ENCODE measurements around the gene MAPKBP1. TPM values are rescaled to one million over a fixed set of nuclear protein-coding genes. Genes with fewer than 3 reads are reported as not detected.

Gene MAPKBP1
- polyA plus RNA-seq, 1 donor from 2014 or later: 2.7 TPM

GRCh38 chr15:41794081-41794480, 19.8 kb downstream of the MAPKBP1 start:
- Mint-ChIP-seq H3K4me3 (no peak overlapping the region), H3K27ac (no peak overlapping the region), H3K36me3 (peaks cover 3% of the 10 kb centered on the region), H3K9me3 (no peaks in the 10 kb centered on the region), H3K4me1 (peaks cover 10 to 21% (median 12%) of the 10 kb centered on the region in 3 donors), H3K27me3 (no peaks in the 10 kb centered on the region)

- H3K4me3 Mint-ChIP-seq: no peak overlapping the region
- peaks cover 5 to 18% (median 7%) of the 10 kb centered on the region in 3 donors for H3K4me1 Mint-ChIP-seq
- peak overlapping the region in 1 of 3 donors; percentile 67 for H3K27ac Mint-ChIP-seq
Measured at GRCh38 chr15:41795996-41796856, 21.9 kb downstream of the MAPKBP1 start.

GRCh38 chr15:41797201-41797944, 23.1 kb downstream of the MAPKBP1 start:
- H3K4me3 Mint-ChIP-seq: no peak overlapping the region
- peaks cover 7% of the 10 kb centered on the region for H3K36me3 Mint-ChIP-seq
- H3K27me3 Mint-ChIP-seq: no peaks in the 10 kb centered on the region
- no peaks in the 10 kb centered on the region for H3K9me3 Mint-ChIP-seq
- H3K4me1 Mint-ChIP-seq: peaks cover 2 to 16% (median 5%) of the 10 kb centered on the region in 3 donors
- H3K27ac Mint-ChIP-seq: peak overlapping the region in 1 of 3 donors; percentile 81

More at GRCh38 chr15:41795996-41796856, 21.9 kb downstream of the MAPKBP1 start:
- Mint-ChIP-seq H3K27me3 (no peaks in the 10 kb centered on the region), H3K9me3 (no peaks in the 10 kb centered on the region), H3K36me3 (peaks cover 7% of the 10 kb centered on the region)

GRCh38 chr15:41798607-41799487, 24.6 kb downstream of the MAPKBP1 start:
- Mint-ChIP-seq H3K36me3 (peaks cover 7% of the 10 kb centered on the region), H3K4me1 (peaks cover 0 to 16% (median 5%) of the 10 kb centered on the region in 3 donors), H3K27me3 (no peaks in the 10 kb centered on the region), H3K9me3 (no peaks in the 10 kb centered on the region), H3K27ac (peak overlapping the region in 2 of 3 donors; percentile 70 to 71), H3K4me3 (no peak overlapping the region)

GRCh38 chr15:41799488-41799805, 25.2 kb downstream of the MAPKBP1 start:
- Mint-ChIP-seq H3K9me3 (no peaks in the 10 kb centered on the region), H3K36me3 (peaks cover 7% of the 10 kb centered on the region), H3K27ac (peak overlapping the region in 1 of 3 donors; percentile 70), H3K4me1 (peaks cover 0 to 15% (median 5%) of the 10 kb centered on the region in 3 donors), H3K27me3 (no peaks in the 10 kb centered on the region), H3K4me3 (no peak overlapping the region)

- H3K4me1 Mint-ChIP-seq: peaks cover 0 to 3% (median 2%) of the 10 kb centered on the region in 3 donors
- H3K27me3 Mint-ChIP-seq: no peaks in the 10 kb centered on the region
- H3K4me3 Mint-ChIP-seq: no peak overlapping the region
- H3K9me3 Mint-ChIP-seq: no peaks in the 10 kb centered on the region
- peaks cover 7% of the 10 kb centered on the region for H3K36me3 Mint-ChIP-seq
- H3K27ac Mint-ChIP-seq: no peak overlapping the region
Measured at GRCh38 chr15:41801185-41801584, 26.9 kb downstream of the MAPKBP1 start.

GRCh38 chr15:41801850-41802455, 27.7 kb downstream of the MAPKBP1 start:
- Mint-ChIP-seq H3K9me3 (no peaks in the 10 kb centered on the region), H3K27ac (no peak overlapping the region), H3K4me3 (no peak overlapping the region), H3K4me1 (peaks cover 0 to 2% (median 0%) of the 10 kb centered on the region in 3 donors), H3K36me3 (peaks cover 7% of the 10 kb centered on the region), H3K27me3 (no peaks in the 10 kb centered on the region)

- no peaks in the 10 kb centered on the region for H3K27me3 Mint-ChIP-seq
- no peak overlapping the region for H3K4me3 Mint-ChIP-seq
- H3K4me1 Mint-ChIP-seq: no peaks in the 10 kb centered on the region
- H3K27ac Mint-ChIP-seq: no peak overlapping the region
- H3K9me3 Mint-ChIP-seq: no peaks in the 10 kb centered on the region
- peaks cover 7% of the 10 kb centered on the region for H3K36me3 Mint-ChIP-seq
Measured at GRCh38 chr15:41804361-41804760, 30.1 kb downstream of the MAPKBP1 start.

GRCh38 chr15:41804916-41805666, 30.8 kb downstream of the MAPKBP1 start:
- Mint-ChIP-seq H3K27ac (no peak overlapping the region), H3K36me3 (peaks cover 7% of the 10 kb centered on the region), H3K9me3 (no peaks in the 10 kb centered on the region), H3K4me3 (no peak overlapping the region), H3K4me1 (peaks cover 0 to 3% (median 0%) of the 10 kb centered on the region in 3 donors), H3K27me3 (no peaks in the 10 kb centered on the region)

- H3K36me3 Mint-ChIP-seq: peaks cover 4% of the 10 kb centered on the region
- H3K4me3 Mint-ChIP-seq: no peak overlapping the region
- no peak overlapping the region for H3K27ac Mint-ChIP-seq
- no peaks in the 10 kb centered on the region for H3K9me3 Mint-ChIP-seq
- H3K4me1 Mint-ChIP-seq: peaks cover 0 to 4% (median 0%) of the 10 kb centered on the region in 3 donors
- H3K27me3 Mint-ChIP-seq: no peaks in the 10 kb centered on the region
Measured at GRCh38 chr15:41805711-41806110, 31.4 kb downstream of the MAPKBP1 start.

GRCh38 chr15:41806291-41807181, 32.3 kb downstream of the MAPKBP1 start:
- Mint-ChIP-seq H3K27me3 (no peaks in the 10 kb centered on the region), H3K4me1 (peaks cover 5 to 6% (median 5%) of the 10 kb centered on the region in 3 donors), H3K27ac (no peak overlapping the region), H3K36me3 (peaks cover 1% of the 10 kb centered on the region), H3K4me3 (peak overlapping the region in 1 of 4 donors; percentile 22), H3K9me3 (no peaks in the 10 kb centered on the region)

GRCh38 chr15:41809121-41809520, 34.8 kb downstream of the MAPKBP1 start:
- H3K36me3 Mint-ChIP-seq: peaks cover 1% of the 10 kb centered on the region
- no peaks in the 10 kb centered on the region for H3K27me3 Mint-ChIP-seq
- no peak overlapping the region for H3K27ac Mint-ChIP-seq
- peaks cover 5 to 6% (median 6%) of the 10 kb centered on the region in 3 donors for H3K4me1 Mint-ChIP-seq
- no peaks in the 10 kb centered on the region for H3K9me3 Mint-ChIP-seq
- H3K4me3 Mint-ChIP-seq: no peak overlapping the region
